HuH-7.5 (cell line): ENCODE results near the gene ABHD17A.
"Not testable (repeated sequence)": the region's sequence is repeated elsewhere in the genome, so short reads cannot be mapped to it uniquely, and the experiment has no call there.

Experiments
- DNase-seq: peaks from one replicate; pipeline ENCODE4 v3.0.0; 2011; ENCODE audit warnings: low spot score

Gene ABHD17A

GRCh38 chr19:1910177-1910576, 24.9 kb upstream of the ABHD17A start:
- no peak for DNase-seq

GRCh38 chr19:1909761-1910080, 24.4 kb upstream of the ABHD17A start:
- DNase-seq, result no peak

GRCh38 chr19:1908364-1908678, 23.0 kb upstream of the ABHD17A start:
- DNase-seq, result no peak

GRCh38 chr19:1907563-1908363, 22.5 kb upstream of the ABHD17A start:
- no peak for DNase-seq

GRCh38 chr19:1906985-1907562, 21.8 kb upstream of the ABHD17A start:
- no peak for DNase-seq

GRCh38 chr19:1905863-1906375, 20.6 kb upstream of the ABHD17A start:
- DNase-seq, result no peak

- peak; percentile 95 for DNase-seq
Observed at GRCh38 chr19:1905110-1905862, 20.0 kb upstream of the ABHD17A start, which contains the start of the genes ADAT3 and SCAMP4. Gene ADAT3 (plus strand): TSS chr19:1905399. CDS start chr19:1912048, 6,649 bp downstream. Gene SCAMP4 (plus strand): TSS chr19:1905399. CDS start chr19:1915020, 9,621 bp downstream.

GRCh38 chr19:1904860-1905109, 19.5 kb upstream of the ABHD17A start:
- no peak for DNase-seq

GRCh38 chr19:1902923-1903322, 17.6 kb upstream of the ABHD17A start:
- no peak for DNase-seq

GRCh38 chr19:1901940-1902404, 16.7 kb upstream of the ABHD17A start:
- no peak for DNase-seq

GRCh38 chr19:1896508-1896907, 11.2 kb upstream of the ABHD17A start:
- no peak for DNase-seq

- DNase-seq, result no peak
Observed at GRCh38 chr19:1893791-1894190, 8.5 kb upstream of the ABHD17A start.

- no peak for DNase-seq
Observed at GRCh38 chr19:1889907-1890306, 4.6 kb upstream of the ABHD17A start.

- no peak for DNase-seq
Observed at GRCh38 chr19:1888385-1888784, 3.1 kb upstream of the ABHD17A start.

- not testable (repeated sequence) for DNase-seq
Observed at GRCh38 chr19:1886360-1886759, 1.1 kb upstream of the ABHD17A start.

- DNase-seq, result peak; percentile 57
Observed at GRCh38 chr19:1884719-1885334, 469 bp downstream of the ABHD17A start.

GRCh38 chr19:1884291-1884718, 991 bp downstream of the ABHD17A start:
- no peak for DNase-seq

GRCh38 chr19:1883784-1884183, 1.5 kb downstream of the ABHD17A start:
- DNase-seq, result no peak

- no peak for DNase-seq
Observed at GRCh38 chr19:1882786-1883692, 2.3 kb downstream of the ABHD17A start.

GRCh38 chr19:1882089-1882785, 3.1 kb downstream of the ABHD17A start:
- no peak for DNase-seq
